WI38 (cell line): ENCODE results near the gene DNAL1.
"Not testable (repeated sequence)": the region's sequence is repeated elsewhere in the genome, so short reads cannot be mapped to it uniquely, and the experiment has no call there.

Source experiments
- H3K4me3 ChIP-seq: 2 replicates; pipeline ENCODE4 v1.5.1; 2011; ENCODE audit warnings: low read depth, mild to moderate bottlenecking, control low read depth, low read length
- CTCF ChIP-seq: IDR thresholded peaks from 2 replicates; pipeline ENCODE4 v1.5.1; 2012; ENCODE audit warnings: low read depth, mild to moderate bottlenecking, control low read depth, low read length

The DNAL1 gene

DNA sequence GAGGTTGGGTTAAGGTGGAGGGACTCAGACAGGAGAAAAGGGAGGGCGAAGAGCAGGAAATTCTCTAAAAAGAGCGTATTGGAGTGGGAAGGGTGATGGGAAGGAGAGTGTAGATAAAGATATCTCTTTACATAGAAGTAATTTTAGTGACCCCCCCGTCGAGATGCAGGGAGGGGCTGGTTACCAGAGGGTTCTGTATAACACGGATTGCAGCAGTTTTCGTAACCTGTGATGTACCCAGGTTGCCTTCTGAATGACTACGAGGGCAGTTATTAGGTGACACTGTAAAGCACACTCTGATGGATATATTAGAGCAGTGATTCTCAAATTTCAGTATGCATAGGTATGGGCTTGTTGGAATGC is 443 bp downstream of the DNAL1 start:
- no peak for TF ChIP-seq CTCF
- peak overlapping the region; percentile 97 for H3K4me3 ChIP-seq

DNA sequence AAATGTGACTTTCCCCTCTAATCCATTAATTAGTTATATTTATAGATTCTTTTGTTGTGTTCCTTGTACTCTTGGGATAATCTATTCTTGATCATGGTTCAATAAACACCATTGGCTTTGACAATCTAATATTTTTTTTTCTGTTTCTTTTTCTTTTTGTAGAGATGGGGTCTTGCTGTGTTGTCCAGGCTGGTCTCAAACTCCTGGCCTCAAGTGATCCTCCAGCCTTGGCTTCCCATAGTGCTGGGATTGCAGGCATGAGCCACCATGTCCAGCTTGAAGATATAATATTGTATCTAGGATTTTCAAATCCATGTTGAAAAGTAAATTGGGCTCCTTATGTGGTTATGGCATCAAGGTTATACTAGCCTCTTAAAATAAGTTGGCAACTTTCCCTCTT is 6.2 kb downstream of the DNAL1 start:
- H3K4me3 ChIP-seq: no peak overlapping the region
- TF ChIP-seq CTCF: no peak

DNA sequence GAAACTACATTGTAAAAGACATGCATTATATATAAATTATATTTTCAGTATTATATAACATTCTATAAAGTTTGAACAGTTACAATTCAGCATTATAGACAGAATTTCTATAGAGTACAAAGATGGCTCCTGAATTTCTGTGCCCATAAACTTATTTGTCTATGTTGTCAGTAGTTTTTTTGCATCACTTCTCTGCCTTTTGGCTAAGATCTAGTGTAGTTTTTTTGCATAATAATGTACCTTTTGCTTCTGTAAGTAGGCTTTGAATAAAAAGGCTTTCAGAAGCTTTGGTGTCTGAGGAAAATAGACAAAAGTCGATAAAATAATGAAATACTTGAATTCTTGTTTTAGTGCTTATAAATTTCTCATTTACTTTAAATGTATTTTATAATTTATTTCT is 11.1 kb downstream of the DNAL1 start:
- H3K4me3 ChIP-seq: no peak overlapping the region
- no peak for TF ChIP-seq CTCF

DNA sequence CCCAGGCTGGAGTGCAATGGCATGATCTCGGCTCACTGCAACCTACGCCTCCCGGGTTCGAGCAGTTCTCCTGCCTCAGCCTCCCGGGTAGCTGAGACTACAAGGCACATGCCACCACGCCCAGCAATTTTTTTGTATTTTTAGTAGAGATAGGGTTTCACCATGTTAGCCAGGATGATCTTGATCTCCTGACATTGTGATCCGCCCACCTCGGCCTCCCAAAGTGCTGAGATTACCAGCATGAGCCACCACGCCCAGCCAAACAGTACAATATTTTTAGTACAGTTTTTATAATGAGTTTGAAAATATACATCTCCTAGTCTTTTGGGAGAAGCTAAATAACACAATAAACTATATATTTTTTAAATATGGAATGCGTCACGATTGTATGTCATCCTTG is 14.4 kb downstream of the DNAL1 start:
- not testable (repeated sequence) for H3K4me3 ChIP-seq

DNA sequence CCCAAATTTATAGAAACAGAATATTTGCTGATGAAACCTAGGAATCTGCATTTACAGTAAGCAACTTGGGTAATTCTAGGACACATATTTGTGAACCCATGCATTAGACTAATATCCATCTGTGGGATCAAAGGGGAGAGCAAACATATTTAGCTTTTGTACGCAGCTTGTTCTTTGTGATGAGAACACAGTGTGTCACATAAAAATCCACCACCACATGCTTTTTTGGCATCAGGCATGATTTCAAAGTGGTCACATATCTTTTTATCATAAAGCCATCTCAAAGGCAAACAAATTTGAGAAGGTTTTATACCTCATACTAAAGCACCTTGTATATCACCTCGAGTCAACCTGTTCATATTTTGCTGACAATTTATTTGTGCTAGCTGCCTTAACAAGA is 15.7 kb downstream of the DNAL1 start:
- no peak for TF ChIP-seq CTCF
- no peak overlapping the region for H3K4me3 ChIP-seq

- H3K4me3 ChIP-seq: no peak overlapping the region
- TF ChIP-seq CTCF: no peak
Observed at GRCh38 chr14:73661872-73662271, 17.1 kb downstream of the DNAL1 start.

- H3K4me3 ChIP-seq: no peak overlapping the region
- peak; percentile 68 for TF ChIP-seq CTCF
Observed at GRCh38 chr14:73662487-73662943, 17.7 kb downstream of the DNAL1 start.

DNA sequence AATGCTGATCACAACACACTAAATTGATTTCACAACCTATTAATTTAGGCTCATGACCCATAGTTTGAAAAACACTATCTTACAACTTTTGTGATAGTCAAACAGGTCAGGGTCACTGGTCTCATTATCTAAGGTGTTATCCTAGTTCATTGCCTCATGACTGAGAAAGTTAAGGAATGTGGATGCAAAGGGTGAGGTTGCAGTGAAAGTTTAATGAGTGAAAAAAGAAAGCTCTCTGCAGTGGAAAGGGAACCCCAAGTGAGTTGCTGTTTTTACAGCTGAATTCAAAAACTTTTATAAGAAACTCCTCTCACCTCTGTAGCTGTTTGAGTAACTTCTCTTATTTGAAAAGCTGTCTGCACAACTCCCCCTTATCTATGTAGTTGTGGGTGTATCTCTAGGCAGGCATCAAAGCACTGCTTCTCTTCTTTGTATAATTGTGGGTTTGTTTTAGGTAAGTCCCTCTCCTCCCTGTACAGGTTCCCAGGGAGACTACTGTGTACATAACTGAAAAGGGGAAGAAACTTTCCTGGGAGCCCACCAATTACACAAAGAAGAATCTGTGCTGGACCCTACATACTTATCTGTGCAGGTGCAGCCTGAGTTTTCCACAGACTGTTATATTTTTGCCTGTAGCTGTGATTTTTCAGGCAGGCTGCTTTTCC is 18.9 kb downstream of the DNAL1 start:
- no peak for TF ChIP-seq CTCF
- H3K4me3 ChIP-seq: no peak overlapping the region
